Embryonic facial prominence (tissue), 1 donor: ENCODE measurements around the gene C1orf50.
"Not testable (repeated sequence)": the region's sequence is repeated elsewhere in the genome, so short reads cannot be mapped to it uniquely, and the experiment has no call there.

ENCODE experiments used
- DNase-seq: peaks from one replicate; pipeline ENCODE4 v3.0.0-alpha.2; 2016; ENCODE audit errors: extremely low spot score

The C1orf50 gene

GRCh38 chr1:42739753-42740700 lies 27.0 kb upstream of the C1orf50 start, which contains the start of gene CLDN19:
Gene CLDN19 (minus strand): TSS chr1:42740236. CDS start chr1:42740063, 173 bp downstream.
- DNase-seq, result no peak

- DNase-seq, result no peak
Measured at GRCh38 chr1:42740851-42741580, 26.0 kb upstream of the C1orf50 start.

- no peak for DNase-seq
Measured at GRCh38 chr1:42741706-42742105, 25.3 kb upstream of the C1orf50 start.

GRCh38 chr1:42742141-42742540 lies 24.9 kb upstream of the C1orf50 start:
- no peak for DNase-seq

- no peak for DNase-seq
Measured at GRCh38 chr1:42742617-42743316, 24.3 kb upstream of the C1orf50 start.

GRCh38 chr1:42743317-42744147 lies 23.5 kb upstream of the C1orf50 start:
- no peak for DNase-seq

GRCh38 chr1:42744148-42744413 lies 23.0 kb upstream of the C1orf50 start:
- no peak for DNase-seq

GRCh38 chr1:42745851-42746250 lies 21.2 kb upstream of the C1orf50 start:
- no peak for DNase-seq

GRCh38 chr1:42746436-42747105 lies 20.5 kb upstream of the C1orf50 start:
- DNase-seq, result no peak

- no peak for DNase-seq
Measured at GRCh38 chr1:42747125-42747524, 19.9 kb upstream of the C1orf50 start.

- DNase-seq, result no peak
Measured at GRCh38 chr1:42748021-42748420, 19.0 kb upstream of the C1orf50 start.

GRCh38 chr1:42748461-42749410 lies 18.3 kb upstream of the C1orf50 start:
- DNase-seq, result no peak

- DNase-seq, result no peak
Measured at GRCh38 chr1:42750041-42750440, 17.0 kb upstream of the C1orf50 start.

GRCh38 chr1:42751511-42752070 lies 15.5 kb upstream of the C1orf50 start:
- DNase-seq, result not testable (repeated sequence)

GRCh38 chr1:42752284-42752683 lies 14.8 kb upstream of the C1orf50 start:
- DNase-seq, result no peak

- no peak for DNase-seq
Measured at GRCh38 chr1:42753070-42753469, 14.0 kb upstream of the C1orf50 start.

GRCh38 chr1:42756956-42757891 lies 9.8 kb upstream of the C1orf50 start:
- no peak for DNase-seq

GRCh38 chr1:42757892-42758275 lies 9.2 kb upstream of the C1orf50 start:
- no peak for DNase-seq
